ENCODE results near the gene PLA2G6. TPM values are rescaled to one million over a fixed set of nuclear protein-coding genes. Genes with fewer than 3 reads are reported as not detected.

The PLA2G6 gene
- total and polyA plus RNA-seq, 12 donors, result 6.0 to 35.1 (median 13.5) TPM

GRCh38 chr22:38110008-38110862 is 71.4 kb downstream of the PLA2G6 start, which contains the start of gene BAIAP2L2:
Gene BAIAP2L2 (minus strand): TSS chr22:38110684. CDS start chr22:38110525, 159 bp downstream.
- DNase-seq, result no peak
- H3K36me3 ChIP-seq, result peaks cover 0 to 8% (median 0%) of the 10 kb centered on the region in 9 donors
- intact Hi-C loops (cut with DNase I), result loop anchor here in 8 of 10 donors (5.0 to 10.0 kb wide), 9 partner anchors 52 to 245 kb away; partner anchors contain the start of gene MAFF (in 1 of the 8)
- peaks cover 0 to 23% (median 8%) of the 10 kb centered on the region in 9 donors for H3K4me1 ChIP-seq
- TF ChIP-seq CTCF (IDR thresholded peaks at IDR 0.05), result no peak
- ATAC-seq, result no peak
- 91 to 92% methylated on average over 19 of the region's 19 CpGs for WGBS, 2 donors
- no peaks in the 10 kb centered on the region for H3K27me3 ChIP-seq
- H3K9me3 ChIP-seq, result no peaks in the 10 kb centered on the region
- H3K4me3 ChIP-seq, result no peak within 1 kb of the TSS
- H3K27ac ChIP-seq, result no peak within 1 kb of the TSS

GRCh38 chr22:38109371-38110001 is 72.1 kb downstream of the PLA2G6 start:
- WGBS, 2 donors, result 92 to 93% methylated on average over 22 of the region's 22 CpGs

GRCh38 chr22:38108561-38109319 is 72.9 kb downstream of the PLA2G6 start:
- intact Hi-C loops (cut with DNase I), result loop anchor here in 1 of 10 donors (10.0 kb wide), 1 partner anchor 54 kb away; the partner anchor contains the start of gene PICK1
- no peak for DNase-seq
- H3K27me3 ChIP-seq, result no peaks in the 10 kb centered on the region
- H3K27ac ChIP-seq, result no peak overlapping the region
- no peak for TF ChIP-seq CTCF (IDR thresholded peaks at IDR 0.05)
- no peak overlapping the region for H3K4me3 ChIP-seq
- H3K36me3 ChIP-seq, result peaks cover 0 to 7% (median 0%) of the 10 kb centered on the region in 9 donors
- no peak for ATAC-seq
- 94 to 95% methylated on average over 15 of the region's 15 CpGs for WGBS, 2 donors
- no peaks in the 10 kb centered on the region for H3K9me3 ChIP-seq
- H3K4me1 ChIP-seq, result peaks cover 0 to 11% (median 0%) of the 10 kb centered on the region in 9 donors

More at GRCh38 chr22:38109371-38110001, 72.1 kb downstream of the PLA2G6 start:
- Histone ChIP-seq H3K27me3 (no peaks in the 10 kb centered on the region), H3K27ac (no peak overlapping the region), H3K36me3 (peaks cover 0 to 7% (median 0%) of the 10 kb centered on the region in 9 donors), H3K9me3 (no peaks in the 10 kb centered on the region), H3K4me3 (no peak overlapping the region), H3K4me1 (peaks cover 0 to 15% (median 3%) of the 10 kb centered on the region in 9 donors)
- no peak for TF ChIP-seq CTCF (IDR thresholded peaks at IDR 0.05)
- ATAC-seq (no peak), DNase-seq (no peak)
- intact Hi-C loops (cut with DNase I), result loop anchor here in 8 of 10 donors (5.0 to 10.0 kb wide), 10 partner anchors 53 to 245 kb away; partner anchors contain the start of genes MAFF (in 1 of the 8) and PICK1 (in 1 of the 8)
